Measurements from ENCODE around the gene TMEM87A.

DNA sequence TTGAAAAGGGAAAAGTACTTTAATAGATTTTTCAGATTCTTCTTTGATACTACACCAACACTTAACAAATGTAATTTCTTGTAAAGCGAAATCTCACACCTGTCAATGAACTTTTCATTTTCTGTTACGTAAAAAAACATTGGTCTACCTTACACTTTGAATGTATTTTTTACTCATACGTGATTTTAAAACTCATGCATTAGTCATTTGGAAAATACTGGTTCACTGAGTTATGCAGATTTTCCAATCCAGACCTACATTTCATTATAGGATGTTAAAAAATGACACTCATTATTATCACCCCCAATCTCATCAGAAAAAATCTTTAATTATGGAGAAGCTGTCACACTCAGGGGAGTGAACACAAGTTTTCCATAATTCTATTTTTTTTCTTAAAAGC lies 79.8 kb downstream of the TMEM87A start:
- TF ChIP-seq, protein P1, sequence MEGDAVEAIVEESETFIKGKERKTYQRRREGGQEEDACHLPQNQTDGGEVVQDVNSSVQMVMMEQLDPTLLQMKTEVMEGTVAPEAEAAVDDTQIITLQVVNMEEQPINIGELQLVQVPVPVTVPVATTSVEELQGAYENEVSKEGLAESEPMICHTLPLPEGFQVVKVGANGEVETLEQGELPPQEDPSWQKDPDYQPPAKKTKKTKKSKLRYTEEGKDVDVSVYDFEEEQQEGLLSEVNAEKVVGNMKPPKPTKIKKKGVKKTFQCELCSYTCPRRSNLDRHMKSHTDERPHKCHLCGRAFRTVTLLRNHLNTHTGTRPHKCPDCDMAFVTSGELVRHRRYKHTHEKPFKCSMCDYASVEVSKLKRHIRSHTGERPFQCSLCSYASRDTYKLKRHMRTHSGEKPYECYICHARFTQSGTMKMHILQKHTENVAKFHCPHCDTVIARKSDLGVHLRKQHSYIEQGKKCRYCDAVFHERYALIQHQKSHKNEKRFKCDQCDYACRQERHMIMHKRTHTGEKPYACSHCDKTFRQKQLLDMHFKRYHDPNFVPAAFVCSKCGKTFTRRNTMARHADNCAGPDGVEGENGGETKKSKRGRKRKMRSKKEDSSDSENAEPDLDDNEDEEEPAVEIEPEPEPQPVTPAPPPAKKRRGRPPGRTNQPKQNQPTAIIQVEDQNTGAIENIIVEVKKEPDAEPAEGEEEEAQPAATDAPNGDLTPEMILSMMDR (IDR thresholded peaks at IDR 0.05) = no peak
- TF ChIP-seq POLR2A (IDR thresholded peaks at IDR 0.05) = no peak

Data from suprapubic skin (tissue), 3 donors.